Keratinocyte (primary cell): ENCODE results near the gene ANAPC2. TPM values are rescaled to one million over a fixed set of nuclear protein-coding genes. Genes with fewer than 3 reads are reported as not detected.

Source experiments
- DNase-seq: peaks from one replicate; pipeline ENCODE4 v3.0.0-alpha.2; 2011; ENCODE audit warnings: low read depth, missing footprints, low spot score
- FAIRE-seq: peaks from 2 replicates; lab custom pipeline; 2011; peaks lifted over from hg19 to GRCh38; lab: Jason Lieb, UNC
- H2AFZ ChIP-seq: 2 replicates; pipeline ENCODE4 v1.6.0; 2012; ENCODE audit warnings: low read length, control low read depth, inconsistent platforms; ENCODE audit not compliant: control insufficient read depth
- H3K27ac ChIP-seq: 2 replicates; pipeline ENCODE4 v1.5.1; 2011; ENCODE audit warnings: low read length; ENCODE audit not compliant: control insufficient read depth, insufficient read depth
- H3K27me3 ChIP-seq: 3 replicates; pipeline ENCODE4 v1.6.0; 2011; ENCODE audit warnings: low read length; ENCODE audit not compliant: control insufficient read depth, insufficient read depth; ENCODE audit errors: extremely low read depth
- H3K36me3 ChIP-seq, 2 experiments: 2 replicates in 1 of 2; 3 replicates in 1 of 2; pipeline ENCODE4 v1.5.1; 2011; ENCODE audit warnings: low read length in 2 of 2, mild to moderate bottlenecking in 1 of 2; ENCODE audit not compliant: control insufficient read depth in 2 of 2, insufficient read depth in 2 of 2; ENCODE audit errors: extremely low read depth in 1 of 2
- H3K4me1 ChIP-seq: 3 replicates; pipeline ENCODE4 v1.5.1; 2011; ENCODE audit warnings: low read length; ENCODE audit not compliant: control insufficient read depth, insufficient read depth; ENCODE audit errors: extremely low read depth
- H3K4me2 ChIP-seq: 3 replicates; pipeline ENCODE4 v1.6.0; 2011; ENCODE audit warnings: low read depth, low read length; ENCODE audit not compliant: control insufficient read depth, insufficient read depth; ENCODE audit errors: extremely low read depth
- H3K4me3 ChIP-seq, 3 experiments: fragments of 200-600 bp in 1 of 3; sonication (generic) in 1 of 3; 2 replicates in 2 of 3; 3 replicates in 1 of 3; pipeline ENCODE4 v1.5.1; 2011 to 2016; ENCODE audit warnings: low read length in 3 of 3, mild to moderate bottlenecking in 3 of 3, control low read depth in 2 of 3, inconsistent platforms in 1 of 3, low read depth in 1 of 3, mixed read lengths in 1 of 3, mixed run types in 1 of 3, moderate library complexity in 1 of 3; ENCODE audit not compliant: control insufficient read depth in 2 of 3, insufficient read depth in 2 of 3; ENCODE audit errors: extremely low read depth in 1 of 3
- H3K79me2 ChIP-seq: 2 replicates; pipeline ENCODE4 v1.6.0; 2012; ENCODE audit warnings: low read length; ENCODE audit not compliant: control insufficient read depth, insufficient read depth
- H3K9ac ChIP-seq: 3 replicates; pipeline ENCODE4 v1.6.0; 2011; ENCODE audit warnings: low read length; ENCODE audit not compliant: control insufficient read depth, insufficient read depth; ENCODE audit errors: extremely low read depth
- H3K9me1 ChIP-seq: 3 replicates; pipeline ENCODE4 v1.6.0; 2011; ENCODE audit warnings: low read length; ENCODE audit not compliant: control insufficient read depth, insufficient read depth; ENCODE audit errors: extremely low read depth
- H3K9me3 ChIP-seq: 2 replicates; pipeline ENCODE4 v1.5.1; 2012; ENCODE audit warnings: low read depth, low read length; ENCODE audit not compliant: control insufficient read depth
- H4K20me1 ChIP-seq: 3 replicates; pipeline ENCODE4 v1.6.0; 2011; ENCODE audit warnings: low read length; ENCODE audit not compliant: control insufficient read depth, insufficient read depth; ENCODE audit errors: extremely low read depth
- CTCF ChIP-seq, 3 experiments: IDR thresholded peaks in 1 of 3; conservative IDR thresholded peaks in 1 of 3; optimal IDR thresholded peaks in 1 of 3; 2 replicates in 2 of 3; 3 replicates in 1 of 3; pipeline versions ENCODE3 to v1.5.1; 2011; ENCODE audit warnings: low read length in 3 of 3, mild to moderate bottlenecking in 3 of 3, moderate library complexity in 2 of 3, control low read depth in 1 of 3, inconsistent platforms in 1 of 3; ENCODE audit not compliant: insufficient read depth in 2 of 3; ENCODE audit errors: extremely low read depth in 1 of 3
- EZH2 ChIP-seq: IDR thresholded peaks from one replicate; pipeline ENCODE4 v1.6.1; 2012; ENCODE audit warnings: inconsistent platforms, mild to moderate bottlenecking, low read length, moderate library complexity
- dilution Hi-C: fragments of 300-500 bp; cut with MboI; formaldehyde crosslinking; loops from one replicate; pipeline ENCODE4 v1.7.0; 2020; ENCODE audit warnings: low sequenced_read_pairs; ENCODE audit not compliant: extremely low pct_ligation_motif_present
- polyA plus RNA-seq, 5 experiments: library from polyadenylated mRNA; depleted of rRNA in 3 of 5; stranded (reverse) in 3 of 5; stranded (forward) in 1 of 5; unstranded in 1 of 5; fragments of >200 nt; gene quantifications; 1 replicate in 1 of 5; 2 replicates in 3 of 5; 3 replicates in 1 of 5; pipeline versions ENCODE4 v1.2.1 to v1.2.3, GENCODE V29; 2011 to 2012; ENCODE audit warnings: missing spikeins in 2 of 5, low read depth in 1 of 5, low replicate concordance in 1 of 5

The ANAPC2 gene
- polyA plus RNA-seq, 1 donor (not counting 4 experiments of a cell fraction or from before 2014, with no cell fraction given) = 11.9 TPM

GRCh38 chr9:137191245-137191644, 2.9 kb upstream of the ANAPC2 start:
- H2AFZ ChIP-seq = no peak overlapping the region
- H3K4me2 ChIP-seq = no peak overlapping the region
- no peak overlapping the region for H3K4me3 ChIP-seq
- dilution Hi-C loops = no loop called here
- H3K36me3 ChIP-seq = peaks cover 9 to 13% of the 10 kb centered on the region in 2 experiments
- peaks cover 38% of the 10 kb centered on the region for H3K4me1 ChIP-seq
- H3K9ac ChIP-seq = no peak overlapping the region
- peaks cover 38% of the 10 kb centered on the region for H3K79me2 ChIP-seq
- peaks cover 3% of the 10 kb centered on the region for H3K9me1 ChIP-seq
- no peak overlapping the region for H3K27ac ChIP-seq
- no peak for DNase-seq
- no peak for TF ChIP-seq EZH2
- TF ChIP-seq CTCF (optimal IDR thresholded peaks at IDR 0.05 in 1 of 3, IDR thresholded peaks at IDR 0.05 in 1 of 3, conservative IDR thresholded peaks at IDR 0.05 in 1 of 3; ENCODE audit: extremely low read depth in 1 of 3, insufficient read depth in 2 of 3, low read length in 3 of 3) = no peak
- peaks cover 3% of the 10 kb centered on the region for H3K27me3 ChIP-seq
- no peak for FAIRE-seq
- peaks cover 5% of the 10 kb centered on the region for H4K20me1 ChIP-seq
- no peaks in the 10 kb centered on the region for H3K9me3 ChIP-seq

- FAIRE-seq = no peak
- no peak overlapping the region for H3K27ac ChIP-seq
- no peak overlapping the region for H3K4me3 ChIP-seq
- H3K9me1 ChIP-seq = peaks cover 2% of the 10 kb centered on the region
- no peaks in the 10 kb centered on the region for H3K9me3 ChIP-seq
- peaks cover 3% of the 10 kb centered on the region for H3K27me3 ChIP-seq
- peaks cover 13 to 17% of the 10 kb centered on the region in 2 experiments for H3K36me3 ChIP-seq
- dilution Hi-C loops = no loop called here
- H3K9ac ChIP-seq = no peak overlapping the region
- TF ChIP-seq EZH2 = no peak
- no peak for TF ChIP-seq CTCF (optimal IDR thresholded peaks at IDR 0.05 in 1 of 3, IDR thresholded peaks at IDR 0.05 in 1 of 3, conservative IDR thresholded peaks at IDR 0.05 in 1 of 3; ENCODE audit: extremely low read depth in 1 of 3, insufficient read depth in 2 of 3, low read length in 3 of 3)
- peaks cover 46% of the 10 kb centered on the region for H3K79me2 ChIP-seq
- H3K4me2 ChIP-seq = no peak overlapping the region
- H4K20me1 ChIP-seq = peaks cover 2% of the 10 kb centered on the region
- H2AFZ ChIP-seq = no peak overlapping the region
- peaks cover 33% of the 10 kb centered on the region for H3K4me1 ChIP-seq
- no peak for DNase-seq
These were observed 2.0 kb upstream of the ANAPC2 start for GRCh38 chr9:137190315-137190856.
